Measurements from ENCODE around the gene GORASP2.

- TF ChIP-seq, protein P1, sequence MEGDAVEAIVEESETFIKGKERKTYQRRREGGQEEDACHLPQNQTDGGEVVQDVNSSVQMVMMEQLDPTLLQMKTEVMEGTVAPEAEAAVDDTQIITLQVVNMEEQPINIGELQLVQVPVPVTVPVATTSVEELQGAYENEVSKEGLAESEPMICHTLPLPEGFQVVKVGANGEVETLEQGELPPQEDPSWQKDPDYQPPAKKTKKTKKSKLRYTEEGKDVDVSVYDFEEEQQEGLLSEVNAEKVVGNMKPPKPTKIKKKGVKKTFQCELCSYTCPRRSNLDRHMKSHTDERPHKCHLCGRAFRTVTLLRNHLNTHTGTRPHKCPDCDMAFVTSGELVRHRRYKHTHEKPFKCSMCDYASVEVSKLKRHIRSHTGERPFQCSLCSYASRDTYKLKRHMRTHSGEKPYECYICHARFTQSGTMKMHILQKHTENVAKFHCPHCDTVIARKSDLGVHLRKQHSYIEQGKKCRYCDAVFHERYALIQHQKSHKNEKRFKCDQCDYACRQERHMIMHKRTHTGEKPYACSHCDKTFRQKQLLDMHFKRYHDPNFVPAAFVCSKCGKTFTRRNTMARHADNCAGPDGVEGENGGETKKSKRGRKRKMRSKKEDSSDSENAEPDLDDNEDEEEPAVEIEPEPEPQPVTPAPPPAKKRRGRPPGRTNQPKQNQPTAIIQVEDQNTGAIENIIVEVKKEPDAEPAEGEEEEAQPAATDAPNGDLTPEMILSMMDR (IDR thresholded peaks at IDR 0.05): no peak
- TF ChIP-seq POLR2A (IDR thresholded peaks at IDR 0.05): no peak
These were observed 70.6 kb downstream of the GORASP2 start for GRCh38 chr2:170999654-171000053.
